Testis (tissue), 3 donors: ENCODE data around the gene TACC2. TPM values are rescaled to one million over a fixed set of nuclear protein-coding genes. Genes with fewer than 3 reads are reported as not detected.

ENCODE experiments used
- DNase-seq: peaks from one replicate; pipeline ENCODE4 v3.0.0-alpha.2; 2019
- H3K27ac ChIP-seq, 2 donors: fragments of 200-600 bp; sonication (generic); one replicate each; pipeline ENCODE4 v1.5.1; 2019
- H3K27me3 ChIP-seq: fragments of 200-600 bp; sonication (generic); one replicate; pipeline ENCODE4 v1.5.1; 2019
- H3K36me3 ChIP-seq: fragments of 200-600 bp; sonication (generic); one replicate; pipeline ENCODE4 v1.5.1; 2017; ENCODE audit warnings: low read depth; ENCODE audit errors: missing control alignments
- H3K4me1 ChIP-seq: fragments of 200-600 bp; sonication (generic); one replicate; pipeline ENCODE4 v1.5.1; 2019
- H3K4me3 ChIP-seq, 2 donors: fragments of 200-600 bp; sonication (generic); one replicate each; pipeline ENCODE4 v1.5.1; 2017 to 2019
- H3K9me3 ChIP-seq: fragments of 200-600 bp; sonication (generic); one replicate; pipeline ENCODE4 v1.5.1; 2017
- CTCF ChIP-seq, 3 experiments: fragments of 450-650 bp in 2 of 3; fragments of 200-600 bp in 1 of 3; sonication (generic) in 1 of 3; IDR thresholded peaks; one replicate each; pipeline ENCODE4 v1.5.1; 2016 to 2019; ENCODE audit warnings: antibody characterized with exemption in 3 of 3, mild to moderate bottlenecking in 2 of 3, moderate library complexity in 1 of 3
- POLR2A ChIP-seq: fragments of 450-650 bp; IDR thresholded peaks from one replicate; pipeline ENCODE4 v1.6.1; 2017; ENCODE audit warnings: antibody characterized with exemption, mild to moderate bottlenecking, moderate library complexity
- WGBS, 2 donors: methylation state at CpG; one replicate each; pipeline ENCODE4 v1.1.5; 2018; 5-methylcytosine and 5-hydroxymethylcytosine counted together
- intact Hi-C: fragments of 100-400 bp; cut with DNase I; formaldehyde crosslinking; loops from one replicate; pipeline ENCODE4 v1.15.1; 2023; ENCODE audit warnings: low total_unique reads
- polyA plus RNA-seq: library from polyadenylated mRNA; stranded (reverse); fragments of 350-450 nt; fragmentation: Illumina TruSeq; extraction: RNeasy Lipid Tissue Mini Kit (QIAGEN cat#74804); gene quantifications from one replicate; pipeline ENCODE4 v1.2.3, GENCODE V29; 2014; ENCODE audit warnings: low read depth, low replicate concordance; ENCODE audit not compliant: insufficient read depth
- total RNA-seq, 2 donors: library from RNA; depleted of rRNA; stranded (reverse); fragments of >200 nt; gene quantifications; one replicate each; pipeline ENCODE4 v1.2.3, GENCODE V29; 2016

Gene TACC2
- total and polyA plus RNA-seq, 3 donors from 2014 or later, result 18.0 to 24.2 (median 21.3) TPM

DNA sequence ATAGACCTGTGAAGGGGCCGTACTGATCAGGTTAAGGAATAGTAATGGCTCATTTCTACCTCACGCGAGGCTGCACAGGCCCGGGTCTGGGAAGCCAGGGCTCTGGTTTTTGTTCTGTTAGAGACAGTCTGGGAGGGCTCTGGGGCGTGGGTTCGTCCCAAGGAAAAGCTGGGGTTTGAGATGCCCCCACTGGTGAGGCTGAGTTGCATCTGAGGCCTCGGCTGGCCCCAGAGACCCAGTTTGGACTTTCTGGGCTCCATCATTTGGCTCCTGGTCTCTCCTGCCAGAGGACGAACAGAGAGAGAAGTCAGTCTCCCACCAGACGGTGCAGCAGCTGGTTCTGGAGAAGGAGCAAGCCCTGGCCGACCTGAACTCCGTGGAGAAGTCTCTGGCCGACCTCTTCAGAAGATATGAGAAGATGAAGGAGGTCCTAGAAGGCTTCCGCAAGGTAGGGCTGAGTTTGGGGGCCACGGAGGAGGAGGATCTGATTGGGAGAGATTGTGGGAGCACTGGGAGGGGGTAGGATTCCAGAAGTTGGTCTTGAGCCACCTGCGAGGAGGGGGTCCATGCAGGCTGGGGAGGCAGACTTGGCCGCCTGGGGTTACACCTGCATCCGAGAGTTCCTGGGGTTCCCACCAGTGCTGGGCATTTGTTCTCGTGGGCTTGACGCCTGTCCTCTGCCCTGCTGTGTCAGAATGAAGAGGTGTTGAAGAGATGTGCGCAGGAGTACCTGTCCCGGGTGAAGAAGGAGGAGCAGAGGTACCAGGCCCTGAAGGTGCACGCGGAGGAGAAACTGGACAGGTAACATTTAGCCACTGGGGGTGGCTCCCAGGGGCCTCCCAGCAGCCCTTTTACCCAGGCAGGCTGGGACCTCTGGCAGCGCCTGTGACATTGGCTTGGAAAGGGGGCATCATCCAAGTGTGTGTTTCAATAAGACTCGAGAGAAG is 259.7 kb downstream of the TACC2 start:
- DNase-seq, result no peak
- TF ChIP-seq POLR2A (no peak), CTCF (IDR thresholded peaks at IDR 0.05) (no peak)
- no peak overlapping the region for H3K4me3 ChIP-seq
- H3K36me3 ChIP-seq, result no peaks in the 10 kb centered on the region
- no peaks in the 10 kb centered on the region for H3K4me1 ChIP-seq
- no peaks in the 10 kb centered on the region for H3K9me3 ChIP-seq
- H3K27ac ChIP-seq, result no peak overlapping the region
- H3K27me3 ChIP-seq, result no peaks in the 10 kb centered on the region
- WGBS, 2 donors, result 92 to 96% methylated on average over 25 of the region's 25 CpGs
- intact Hi-C loops, result no loop called here

GRCh38 chr10:122249303-122249850 is 260.4 kb downstream of the TACC2 start:
- Histone ChIP-seq H3K36me3 (no peaks in the 10 kb centered on the region), H3K4me3 (no peak overlapping the region), H3K27me3 (no peaks in the 10 kb centered on the region), H3K27ac (no peak overlapping the region), H3K4me1 (no peaks in the 10 kb centered on the region), H3K9me3 (no peaks in the 10 kb centered on the region)
- no peak for DNase-seq
- TF ChIP-seq POLR2A (no peak), CTCF (IDR thresholded peaks at IDR 0.05) (no peak)
- WGBS, 2 donors, result 90 to 91% methylated on average over 5 to 11 of the region's 11 CpGs
- intact Hi-C loops, result no loop called here

DNA sequence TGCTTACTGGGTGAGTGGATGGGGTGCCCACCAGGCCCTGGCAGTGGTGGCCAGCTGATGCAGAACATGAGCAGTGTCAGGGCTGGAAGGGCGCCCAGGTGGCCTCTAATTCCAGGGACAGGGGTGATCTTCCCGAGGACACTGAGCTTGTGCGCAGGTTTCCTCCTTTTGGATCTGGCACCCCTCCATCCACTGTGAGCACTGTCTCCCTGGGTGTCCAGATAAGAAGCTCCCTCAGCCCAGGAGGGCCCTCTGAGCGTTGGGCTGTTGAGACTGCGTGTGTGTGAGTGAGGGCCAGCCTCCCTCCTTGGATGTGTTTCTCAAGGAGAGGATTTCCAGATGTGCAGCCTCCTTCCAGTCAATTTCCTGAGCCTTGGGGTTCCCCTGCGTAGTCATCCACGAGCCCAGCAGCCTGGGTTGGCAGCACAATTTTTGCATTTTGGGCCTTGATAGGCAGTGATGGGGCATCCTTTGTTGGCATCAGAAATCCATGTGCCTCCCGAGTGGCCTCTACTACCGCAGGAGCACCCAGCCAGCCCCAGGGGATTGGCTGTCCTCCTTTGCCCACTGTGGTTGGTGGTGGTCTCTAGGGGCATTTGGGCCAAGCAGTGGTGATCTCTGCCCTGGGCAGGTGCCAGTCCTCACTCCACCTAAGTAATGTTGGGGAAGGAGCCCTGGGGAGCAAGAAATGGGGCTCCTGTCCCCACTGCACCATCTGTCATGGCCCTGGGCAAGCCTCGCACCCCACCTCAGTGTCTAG is 261.2 kb downstream of the TACC2 start:
- no peaks in the 10 kb centered on the region for H3K36me3 ChIP-seq
- no peak for DNase-seq
- H3K9me3 ChIP-seq, result no peaks in the 10 kb centered on the region
- WGBS, 2 donors, result 75 to 84% methylated on average over 9 to 10 of the region's 10 CpGs
- no peaks in the 10 kb centered on the region for H3K27me3 ChIP-seq
- intact Hi-C loops, result no loop called here
- H3K4me3 ChIP-seq, result no peak overlapping the region
- TF ChIP-seq CTCF (IDR thresholded peaks at IDR 0.05) (no peak), POLR2A (no peak)
- no peak overlapping the region for H3K27ac ChIP-seq
- H3K4me1 ChIP-seq, result no peaks in the 10 kb centered on the region

DNA sequence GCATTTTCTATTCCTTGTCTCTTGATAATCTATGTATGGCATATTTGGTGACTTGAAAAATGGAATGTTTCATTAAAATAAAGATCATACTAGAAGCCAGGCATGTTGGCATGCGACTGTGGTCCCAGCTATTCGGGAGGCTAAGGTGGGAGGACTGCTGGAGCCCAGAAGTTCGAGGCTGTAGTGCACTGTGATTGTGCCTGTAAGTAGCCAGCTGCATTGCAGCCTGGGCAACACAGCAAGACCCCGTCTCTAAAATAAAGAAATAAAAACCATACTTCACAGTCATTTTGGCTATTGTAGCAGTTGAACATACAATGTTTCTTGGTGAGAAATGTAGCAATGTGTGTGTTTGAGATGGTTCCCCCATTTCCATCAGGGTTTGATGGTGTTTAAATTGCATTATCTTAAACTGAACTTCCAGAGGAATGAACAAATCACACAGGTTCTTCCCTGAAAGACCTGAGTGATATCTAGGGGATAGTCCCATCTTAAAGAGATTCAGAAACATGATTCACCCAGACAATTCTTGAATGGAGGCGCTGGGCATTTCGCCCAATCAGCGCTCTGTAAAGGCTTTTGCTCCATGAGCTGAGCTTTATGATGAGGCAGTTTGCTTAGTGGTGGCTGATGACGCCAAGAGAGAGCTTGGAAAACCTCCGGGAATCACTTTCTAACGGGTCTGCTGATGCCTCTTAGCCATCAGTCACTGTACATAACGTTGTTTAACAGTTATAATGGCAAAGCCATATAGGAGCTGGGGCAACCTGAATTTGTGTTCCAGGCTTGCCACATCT is 262.7 kb downstream of the TACC2 start:
- WGBS, 2 donors, result 92 to 95% methylated on average over 11 of the region's 11 CpGs
- no peaks in the 10 kb centered on the region for H3K36me3 ChIP-seq

More for the DNA sequence above, 262.7 kb downstream of the TACC2 start:
- Histone ChIP-seq H3K4me1 (no peaks in the 10 kb centered on the region), H3K4me3 (no peak overlapping the region), H3K27ac (no peak overlapping the region), H3K9me3 (no peaks in the 10 kb centered on the region), H3K27me3 (no peaks in the 10 kb centered on the region)
- intact Hi-C loops, result no loop called here
- TF ChIP-seq CTCF (IDR thresholded peaks at IDR 0.05) (no peak), POLR2A (no peak)
- no peak for DNase-seq
